IMR-90 (cell line): ENCODE measurements around the gene PRICKLE2. TPM values are rescaled to one million over a fixed set of nuclear protein-coding genes. Genes with fewer than 3 reads are reported as not detected.

Source experiments
- ATAC-seq: fragments of 200-7000 bp; cut with Tn5 transposase; 2 replicates; pipeline ENCODE4 v1.9.1; 2020; ENCODE audit warnings: low read depth, mild to moderate bottlenecking, moderate library complexity
- BruUV-seq: library from RNA; stranded (reverse); fragments of 400-500 nt; replicated peaks from 2 replicates; lab custom pipeline; 2021; lab: Mats Ljungman, UMichigan
- CTCF ChIA-PET: fragments of 300-600 bp; formaldehyde crosslinking; extraction: SDS; loops from one replicate; lab custom pipeline; 2021; ENCODE audit warnings: antibody characterized with exemption; lab: Yijun Ruan, JAX
- POLR2A ChIA-PET: fragments of 300-600 bp; sonication (Branson Sonifier 250); formaldehyde crosslinking; loops from one replicate; lab custom pipeline; 2022; ENCODE audit warnings: antibody characterized with exemption; ENCODE audit not compliant: unreplicated experiment; lab: Charles Lee
- DNase-seq: peaks from one replicate; pipeline ENCODE4 v3.0.0; 2013
- H2AFZ ChIP-seq: replicated peaks from 2 replicates; pipeline ENCODE3; 2013; ENCODE audit warnings: low read length, mild to moderate bottlenecking; ENCODE audit not compliant: poor library complexity
- H2AK5ac ChIP-seq: 2 replicates; pipeline ENCODE4 v1.6.1; 2013; ENCODE audit warnings: low read depth, low read length, inconsistent platforms
- H2AK9ac ChIP-seq: replicated peaks from 2 replicates; pipeline ENCODE3; 2013; ENCODE audit warnings: mild to moderate bottlenecking, low read depth, low read length, moderate library complexity; ENCODE audit not compliant: poor library complexity
- H2BK120ac ChIP-seq: 2 replicates; pipeline ENCODE4 v1.6.1; 2013; ENCODE audit warnings: low read depth, low read length, inconsistent platforms
- H2BK15ac ChIP-seq: 3 replicates; pipeline ENCODE4 v1.6.1; 2013; ENCODE audit warnings: low read depth, low read length, inconsistent platforms
- H2BK20ac ChIP-seq: 2 replicates; pipeline ENCODE4 v1.6.1; 2013; ENCODE audit warnings: low read depth, mild to moderate bottlenecking, inconsistent platforms, low read length, moderate library complexity
- H2BK5ac ChIP-seq: 2 replicates; pipeline ENCODE4 v1.6.1; 2013; ENCODE audit warnings: mild to moderate bottlenecking, low read depth, low read length, inconsistent platforms; ENCODE audit not compliant: poor library complexity, severe bottlenecking
- H3K14ac ChIP-seq: replicated peaks from 2 replicates; pipeline ENCODE4 v1.6.1; 2013; ENCODE audit warnings: low read depth, low read length, inconsistent platforms
- H3K18ac ChIP-seq: 2 replicates; pipeline ENCODE4 v1.6.1; 2013; ENCODE audit warnings: low read depth, low read length, control low read depth
- H3K23ac ChIP-seq: 2 replicates; pipeline ENCODE4 v1.6.1; 2013; ENCODE audit warnings: low read depth, low read length, inconsistent platforms
- H3K27ac ChIP-seq: 2 replicates; pipeline ENCODE4 v1.5.1; 2013; ENCODE audit warnings: mild to moderate bottlenecking, control low read depth, low read length; ENCODE audit not compliant: insufficient read depth
- H3K27me3 ChIP-seq: 2 replicates; pipeline ENCODE4 v1.6.1; 2013; ENCODE audit warnings: low read length; ENCODE audit not compliant: control insufficient read depth, insufficient read depth
- H3K36me3 ChIP-seq: 2 replicates; pipeline ENCODE4 v1.6.1; 2013; ENCODE audit warnings: low read length, mixed read lengths; ENCODE audit not compliant: control insufficient read depth, insufficient read depth
- H3K4ac ChIP-seq: 2 replicates; pipeline ENCODE4 v1.6.1; 2013; ENCODE audit warnings: low read depth, low read length, inconsistent platforms
- H3K4me1 ChIP-seq: 2 replicates; pipeline ENCODE4 v1.6.1; 2013; ENCODE audit warnings: low read length, mixed read lengths; ENCODE audit not compliant: control insufficient read depth, insufficient read depth
- H3K4me2 ChIP-seq: 2 replicates; pipeline ENCODE4 v1.6.1; 2013; ENCODE audit warnings: low read depth, mild to moderate bottlenecking, control low read depth, low read length, moderate library complexity
- H3K4me3 ChIP-seq: 2 replicates; pipeline ENCODE4 v1.5.1; 2013; ENCODE audit warnings: low read depth, mild to moderate bottlenecking, control low read depth, low read length, moderate library complexity; ENCODE audit not compliant: insufficient read depth
- H3K56ac ChIP-seq: 2 replicates; pipeline ENCODE4 v1.6.1; 2013; ENCODE audit warnings: low read length, inconsistent platforms; ENCODE audit not compliant: insufficient read depth; ENCODE audit errors: extremely low read depth
- H3K79me1 ChIP-seq, 2 experiments: 2 replicates each; pipeline ENCODE4 v1.6.1; 2013; ENCODE audit warnings: low read length in 2 of 2, inconsistent platforms in 1 of 2, low read depth in 1 of 2
- H3K9ac ChIP-seq: 2 replicates; pipeline ENCODE4 v1.6.1; 2013; ENCODE audit warnings: low read depth, low read length, control low read depth
- H3K9me1 ChIP-seq: 2 replicates; pipeline ENCODE4 v1.6.1; 2013; ENCODE audit warnings: low read length, inconsistent platforms; ENCODE audit not compliant: insufficient read depth
- H3K9me3 ChIP-seq: 2 replicates; pipeline ENCODE4 v1.6.1; 2013; ENCODE audit warnings: low read length; ENCODE audit not compliant: control insufficient read depth, insufficient read depth
- H4K20me1 ChIP-seq: 2 replicates; pipeline ENCODE4 v1.6.1; 2013; ENCODE audit warnings: low read length, inconsistent platforms; ENCODE audit not compliant: insufficient read depth
- H4K5ac ChIP-seq: 2 replicates; pipeline ENCODE4 v1.6.1; 2013; ENCODE audit warnings: mild to moderate bottlenecking, low read depth, low read length, control low read depth
- H4K8ac ChIP-seq, 2 experiments: 2 replicates each; pipeline ENCODE4 v1.6.1; 2013; ENCODE audit warnings: low read depth in 2 of 2, low read length in 2 of 2, control low read depth in 1 of 2, inconsistent platforms in 1 of 2
- H4K91ac ChIP-seq: 2 replicates; pipeline ENCODE4 v1.6.1; 2013; ENCODE audit warnings: low read depth, low read length, inconsistent platforms; ENCODE audit not compliant: insufficient read depth
- BHLHE40 ChIP-seq: fragments of 150-350 bp; IDR thresholded peaks from 2 replicates; pipeline ENCODE4 v1.6.1; 2016; ENCODE audit warnings: mild to moderate bottlenecking, low read depth, low read length
- CHD1 ChIP-seq: IDR thresholded peaks from 2 replicates; pipeline ENCODE4 v1.6.1; 2012; ENCODE audit warnings: low read depth, low read length, improper control_type of control experiment
- CTCF ChIP-seq: conservative IDR thresholded peaks from 2 replicates; pipeline ENCODE4 v1.5.1; 2012; ENCODE audit warnings: mild to moderate bottlenecking, low read depth, low read length, improper control_type of control experiment
- MAFK ChIP-seq: IDR thresholded peaks from 2 replicates; pipeline ENCODE4 v1.6.1; 2012; ENCODE audit warnings: low read depth, low read length, improper control_type of control experiment
- MAZ ChIP-seq: IDR thresholded peaks from 2 replicates; pipeline ENCODE4 v1.6.1; 2012; ENCODE audit warnings: low read depth, mild to moderate bottlenecking, low read length, improper control_type of control experiment, moderate library complexity, borderline replicate concordance
- NFE2L2 ChIP-seq: fragments of 150-350 bp; IDR thresholded peaks from 2 replicates; pipeline ENCODE4 v1.6.1; 2016; ENCODE audit warnings: low read depth, mild to moderate bottlenecking, low read length
- POLR2A ChIP-seq: IDR thresholded peaks from 2 replicates; pipeline ENCODE4 v1.6.1; 2012; ENCODE audit warnings: mild to moderate bottlenecking, low read depth, low read length
- RAD21 ChIP-seq: IDR thresholded peaks from 2 replicates; pipeline ENCODE4 v1.6.1; 2012; ENCODE audit warnings: low read length, improper control_type of control experiment
- RCOR1 ChIP-seq: IDR thresholded peaks from 2 replicates; pipeline ENCODE4 v1.6.1; 2012; ENCODE audit warnings: mild to moderate bottlenecking, low read length, improper control_type of control experiment; ENCODE audit not compliant: insufficient replicate concordance
- RFX5 ChIP-seq: IDR thresholded peaks from 2 replicates; pipeline ENCODE4 v1.8.0; 2012; ENCODE audit warnings: low read depth, mild to moderate bottlenecking, low read length, moderate library complexity
- SMC3 ChIP-seq: fragments of 150-350 bp; IDR thresholded peaks from 2 replicates; pipeline ENCODE4 v1.6.1; 2016; ENCODE audit warnings: low read depth, mild to moderate bottlenecking, antibody characterized with exemption, low read length, moderate library complexity
- dilution Hi-C: fragments of 300-500 bp; cut with HindIII; formaldehyde crosslinking; loops from one replicate; pipeline ENCODE4 v1.14.3; 2018; ENCODE audit warnings: low sequenced_read_pairs; ENCODE audit not compliant: unreplicated experiment
- in situ Hi-C: fragments of 300-500 bp; cut with MboI; formaldehyde crosslinking; loops from 3 replicates; pipeline ENCODE4 v1.14.3; 2019; ENCODE audit warnings: low sequenced_read_pairs, inconsistent platforms, mixed read lengths
- intact Hi-C: fragments of 100-400 bp; cut with micrococcal nuclease; formaldehyde crosslinking; loops from 2 replicates; pipeline ENCODE4 v1.10.0; 2022
- polyA plus RNA-seq, 3 experiments: library from polyadenylated mRNA; depleted of rRNA; stranded (reverse); fragments of >200 nt; gene quantifications; 2 replicates each; pipeline ENCODE4 v1.2.3, GENCODE V29; 2012; ENCODE audit warnings: low replicate concordance in 1 of 3
- total RNA-seq: library from RNA; depleted of rRNA; stranded (reverse); fragments of >200 nt; gene quantifications from 2 replicates; pipeline ENCODE4 v1.2.3, GENCODE V29; 2012
- TF ChIP-seq, protein P1 (sequence below): fragments of 150-350 bp; IDR thresholded peaks from 2 replicates; pipeline ENCODE4 v1.6.1; 2016; ENCODE audit warnings: low read depth, mild to moderate bottlenecking, low read length, moderate library complexity, borderline replicate concordance

The PRICKLE2 gene
- total and polyA plus RNA-seq, 2 of the 4 experiments (the other 2 are of a cell fraction): 4.1 to 14.2 TPM

GRCh38 chr3:64093211-64093610, 132.1 kb downstream of the PRICKLE2 start:
- DNase-seq (no peak), ATAC-seq (no peak)
- Histone ChIP-seq H3K4me2 (no peak overlapping the region), H2BK15ac (no peak overlapping the region), H3K9me1 (no peaks in the 10 kb centered on the region; the same call in 1 of the 2 replicates), H3K79me1 (peaks cover 8 to 12% of the 10 kb centered on the region in 2 experiments; a peak in 2 of 4 replicates), H4K20me1 (no peaks in the 10 kb centered on the region), H3K18ac (no peak overlapping the region), H3K9me3 (no peaks in the 10 kb centered on the region), H4K5ac (no peak overlapping the region), H3K4me3 (no peak overlapping the region), H3K4me1 (no peaks in the 10 kb centered on the region; the same call in 1 of the 2 replicates), H3K27ac (no peak overlapping the region), H3K56ac (no peak overlapping the region), H2BK20ac (no peak overlapping the region), H2BK120ac (no peak overlapping the region), H3K27me3 (no peaks in the 10 kb centered on the region), H3K4ac (no peak overlapping the region), H4K91ac (no peak overlapping the region), H4K8ac (no peak overlapping the region), H2BK5ac (no peak overlapping the region), H3K9ac (no peak overlapping the region), H3K14ac (no peak overlapping the region), H2AFZ (no peak overlapping the region), H3K23ac (no peak overlapping the region), H2AK9ac (no peak overlapping the region), H3K36me3 (peaks cover 21% of the 10 kb centered on the region), H2AK5ac (no peak overlapping the region)
- no TSS peak for BruUV-seq
- dilution Hi-C loops: no loop called here
- ChIA-PET POLR2A (no interaction called here), CTCF (no interaction called here)
- TF ChIP-seq SMC3: no peak
- TF ChIP-seq RFX5: no peak
- no peak for TF ChIP-seq NFE2L2
- no peak for TF ChIP-seq RCOR1
- TF ChIP-seq MAZ: no peak
- TF ChIP-seq MAFK: no peak
- TF ChIP-seq RAD21: no peak
- no peak for TF ChIP-seq POLR2A
- no peak for TF ChIP-seq CHD1
- TF ChIP-seq, protein P1, sequence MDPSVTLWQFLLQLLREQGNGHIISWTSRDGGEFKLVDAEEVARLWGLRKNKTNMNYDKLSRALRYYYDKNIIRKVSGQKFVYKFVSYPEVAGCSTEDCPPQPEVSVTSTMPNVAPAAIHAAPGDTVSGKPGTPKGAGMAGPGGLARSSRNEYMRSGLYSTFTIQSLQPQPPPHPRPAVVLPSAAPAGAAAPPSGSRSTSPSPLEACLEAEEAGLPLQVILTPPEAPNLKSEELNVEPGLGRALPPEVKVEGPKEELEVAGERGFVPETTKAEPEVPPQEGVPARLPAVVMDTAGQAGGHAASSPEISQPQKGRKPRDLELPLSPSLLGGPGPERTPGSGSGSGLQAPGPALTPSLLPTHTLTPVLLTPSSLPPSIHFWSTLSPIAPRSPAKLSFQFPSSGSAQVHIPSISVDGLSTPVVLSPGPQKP: no peak
- no peak for TF ChIP-seq BHLHE40
- no peak for TF ChIP-seq CTCF
- in situ Hi-C loops: no loop called here
- intact Hi-C loops: no loop called here
